Trophoblast cell (in vitro differentiated cells and primary cell): ENCODE results near the gene EXOC4.
A peak's percentile ranks its signal among the peaks of the same experiment; 100 is the strongest.

ENCODE experiments used
- DNase-seq, 2 donors: peaks; one replicate each; pipeline ENCODE4 v3.0.0-alpha.2; 2016
- H2AFZ ChIP-seq: 2 replicates; pipeline ENCODE4 v1.6.1; 2013; ENCODE audit warnings: low read length, moderate library complexity, mild to moderate bottlenecking; ENCODE audit not compliant: insufficient read depth, poor library complexity
- H2AK5ac ChIP-seq: 2 replicates; pipeline ENCODE4 v1.6.1; 2013; ENCODE audit warnings: mild to moderate bottlenecking, low read length
- H2BK120ac ChIP-seq: 2 replicates; pipeline ENCODE4 v1.6.1; 2013; ENCODE audit warnings: low read length, mild to moderate bottlenecking, moderate library complexity; ENCODE audit not compliant: insufficient read depth, poor library complexity
- H2BK12ac ChIP-seq: 2 replicates; pipeline ENCODE4 v1.6.1; 2013; ENCODE audit warnings: mild to moderate bottlenecking, low read length, moderate library complexity
- H2BK5ac ChIP-seq: 2 replicates; pipeline ENCODE4 v1.6.1; 2013; ENCODE audit warnings: low read length, low read depth, moderate library complexity, mild to moderate bottlenecking; ENCODE audit not compliant: poor library complexity
- H3K14ac ChIP-seq: 2 replicates; pipeline ENCODE4 v1.6.1; 2013; ENCODE audit warnings: mild to moderate bottlenecking, low read length
- H3K18ac ChIP-seq: 2 replicates; pipeline ENCODE4 v1.6.1; 2013; ENCODE audit warnings: mild to moderate bottlenecking, low read length
- H3K23ac ChIP-seq: 2 replicates; pipeline ENCODE4 v1.6.1; 2013; ENCODE audit warnings: low read length
- H3K27ac ChIP-seq: 2 replicates; pipeline ENCODE4 v1.5.1; 2013; ENCODE audit warnings: low read depth, mild to moderate bottlenecking, inconsistent platforms, low read length, moderate library complexity
- H3K27me3 ChIP-seq: 2 replicates; pipeline ENCODE4 v1.6.1; 2013; ENCODE audit warnings: inconsistent platforms, mild to moderate bottlenecking, low read length, moderate library complexity; ENCODE audit not compliant: insufficient read depth
- H3K36me3 ChIP-seq, 2 experiments: 1 replicate in 1 of 2; 2 replicates in 1 of 2; pipeline ENCODE4 v1.6.1; 2013; ENCODE audit warnings: low read length in 2 of 2, mild to moderate bottlenecking in 2 of 2, moderate library complexity in 1 of 2; ENCODE audit not compliant: insufficient read depth in 2 of 2, control insufficient read depth in 1 of 2
- H3K4ac ChIP-seq: 2 replicates; pipeline ENCODE4 v1.6.1; 2013; ENCODE audit warnings: low read depth, mild to moderate bottlenecking, low read length, moderate library complexity
- H3K4me1 ChIP-seq, 2 experiments: 1 replicate in 1 of 2; 2 replicates in 1 of 2; pipeline ENCODE4 v1.6.1; 2013; ENCODE audit warnings: low read length in 2 of 2, mild to moderate bottlenecking in 2 of 2, moderate library complexity in 1 of 2; ENCODE audit not compliant: insufficient read depth in 2 of 2, control insufficient read depth in 1 of 2
- H3K4me2 ChIP-seq: 2 replicates; pipeline ENCODE4 v1.6.1; 2013; ENCODE audit warnings: inconsistent platforms, mild to moderate bottlenecking, low read length, moderate library complexity
- H3K4me3 ChIP-seq: 2 replicates; pipeline ENCODE4 v1.5.1; 2013; ENCODE audit warnings: mild to moderate bottlenecking, low read depth, low read length, inconsistent platforms
- H3K79me1 ChIP-seq: one replicate; pipeline ENCODE4 v1.6.1; 2013; ENCODE audit warnings: low read length
- H3K79me2 ChIP-seq: 2 replicates; pipeline ENCODE4 v1.6.1; 2013; ENCODE audit warnings: low read length, mild to moderate bottlenecking; ENCODE audit not compliant: control insufficient read depth, insufficient read depth, poor library complexity
- H3K9ac ChIP-seq: 2 replicates; pipeline ENCODE4 v1.6.1; 2013; ENCODE audit warnings: mild to moderate bottlenecking, low read length
- H3K9me3 ChIP-seq: 2 replicates; pipeline ENCODE4 v1.6.1; 2013; ENCODE audit warnings: low read depth, mild to moderate bottlenecking, control low read depth, inconsistent platforms, low read length; ENCODE audit not compliant: insufficient read depth
- H4K12ac ChIP-seq: 2 replicates; pipeline ENCODE4 v1.6.1; 2013; ENCODE audit warnings: low read depth, mild to moderate bottlenecking, low read length, moderate library complexity
- H4K8ac ChIP-seq: 2 replicates; pipeline ENCODE4 v1.6.1; 2013; ENCODE audit warnings: low read depth, mild to moderate bottlenecking, low read length, moderate library complexity
- H4K91ac ChIP-seq: one replicate; pipeline ENCODE4 v1.6.1; 2013; ENCODE audit warnings: low read depth, mild to moderate bottlenecking, low read length, moderate library complexity
- WGBS: extraction: QIAGEN DNeasy Blood & Tissue Kit; methylation state at CpG from one replicate; pipeline ENCODE4 v1.1.7; 2013; ENCODE audit warnings: missing lambda C conversion rate; ENCODE audit not compliant: insufficient read length, insufficient coverage; ENCODE audit errors: extremely low coverage; 5-methylcytosine and 5-hydroxymethylcytosine counted together

The EXOC4 gene

DNA sequence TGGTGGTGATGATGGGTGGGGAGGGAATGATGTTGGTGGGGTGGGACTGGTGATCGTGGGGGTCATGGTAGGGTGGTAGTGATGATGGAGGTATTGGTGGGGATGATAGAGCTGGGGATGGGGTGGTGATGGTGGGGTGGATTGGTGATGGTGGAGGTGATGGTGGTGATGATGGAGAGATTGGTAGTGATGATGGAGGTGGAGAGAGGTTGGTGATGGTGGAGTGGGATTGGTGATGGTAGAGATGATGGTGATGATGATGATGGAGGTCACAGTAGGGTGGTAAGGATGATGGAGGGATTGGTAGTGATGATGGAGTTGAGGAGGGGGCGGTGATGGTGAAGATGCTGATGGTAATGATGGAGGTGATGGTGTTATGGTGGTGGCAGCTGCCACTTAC lies 155.3 kb downstream of the EXOC4 start:
- Histone ChIP-seq H3K4me1 (no peaks in the 10 kb centered on the region), H3K14ac (no peak overlapping the region), H3K27me3 (no peaks in the 10 kb centered on the region), H3K27ac (no peak overlapping the region), H4K91ac (no peak overlapping the region), H2AFZ (no peak overlapping the region), H3K4ac (no peak overlapping the region), H4K8ac (no peak overlapping the region), H3K36me3 (no peaks in the 10 kb centered on the region), H2BK5ac (no peak overlapping the region), H2AK5ac (no peak overlapping the region), H3K9ac (no peak overlapping the region), H3K18ac (no peak overlapping the region), H3K79me2 (no peaks in the 10 kb centered on the region), H3K9me3 (no peaks in the 10 kb centered on the region), H3K79me1 (no peaks in the 10 kb centered on the region), H2BK12ac (no peak overlapping the region), H3K4me3 (no peak overlapping the region), H4K12ac (no peak overlapping the region), H3K23ac (no peak overlapping the region), H2BK120ac (no peak overlapping the region), H3K4me2 (no peak overlapping the region)
- WGBS = no CpG with 5 or more reads among the region's 2 CpGs
- DNase-seq = no peak

DNA sequence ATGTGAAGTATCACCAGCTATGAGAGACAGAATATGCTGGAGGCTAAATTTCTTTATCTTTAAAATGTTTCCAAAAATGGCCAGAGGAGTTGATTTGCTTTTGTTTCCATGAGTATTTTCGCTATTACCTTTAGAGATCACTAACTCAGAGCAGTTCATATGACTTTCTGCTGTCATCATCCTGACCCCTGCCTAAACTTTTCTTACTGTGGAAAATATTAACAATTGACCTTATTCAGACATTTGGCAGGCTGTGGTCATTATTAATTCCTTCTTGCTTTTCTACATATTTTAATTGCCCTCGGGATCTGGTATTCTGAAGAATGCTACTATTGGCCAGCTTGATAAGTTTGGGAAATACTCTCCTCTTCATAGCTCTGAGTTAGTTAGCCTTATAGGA lies 156.5 kb downstream of the EXOC4 start:
- no CpG with 5 or more reads among the region's 2 CpGs for WGBS
- H2AFZ ChIP-seq = no peak overlapping the region
- no peak overlapping the region for H3K4me2 ChIP-seq
- H3K36me3 ChIP-seq = no peaks in the 10 kb centered on the region
- no peak overlapping the region for H2BK12ac ChIP-seq
- no peaks in the 10 kb centered on the region for H3K79me1 ChIP-seq
- H3K79me2 ChIP-seq = no peaks in the 10 kb centered on the region
- DNase-seq = no peak
- no peak overlapping the region for H2BK120ac ChIP-seq
- H3K4ac ChIP-seq = no peak overlapping the region
- no peak overlapping the region for H3K27ac ChIP-seq
- no peaks in the 10 kb centered on the region for H3K27me3 ChIP-seq
- no peak overlapping the region for H3K14ac ChIP-seq
- H2BK5ac ChIP-seq = no peak overlapping the region
- H2AK5ac ChIP-seq = no peak overlapping the region
- H3K4me3 ChIP-seq = no peak overlapping the region
- no peak overlapping the region for H3K18ac ChIP-seq
- H3K23ac ChIP-seq = no peak overlapping the region
- no peak overlapping the region for H4K8ac ChIP-seq
- no peak overlapping the region for H3K9ac ChIP-seq
- H3K9me3 ChIP-seq = no peaks in the 10 kb centered on the region
- H4K91ac ChIP-seq = no peak overlapping the region
- no peaks in the 10 kb centered on the region for H3K4me1 ChIP-seq
- H4K12ac ChIP-seq = no peak overlapping the region

DNA sequence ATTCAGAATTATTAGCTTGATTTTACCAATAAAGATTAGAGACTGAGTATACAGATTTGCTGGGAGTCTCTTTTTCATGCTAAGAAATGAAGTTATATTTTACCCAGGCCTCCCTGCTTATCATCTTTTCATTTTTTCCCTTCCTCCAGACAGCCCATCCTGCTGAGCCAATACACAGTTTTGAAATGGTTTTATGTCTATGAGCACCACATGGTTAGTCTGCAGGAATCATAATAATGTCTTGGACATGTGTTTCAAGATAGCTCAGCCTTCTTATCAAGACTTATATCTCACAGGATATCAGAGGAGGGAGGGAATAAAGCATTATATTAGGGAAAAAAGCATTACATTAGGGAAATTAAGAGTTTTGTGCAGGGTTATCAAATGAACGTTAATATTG lies 157.1 kb downstream of the EXOC4 start:
- Histone ChIP-seq H2AK5ac (no peak overlapping the region), H4K8ac (no peak overlapping the region), H2AFZ (no peak overlapping the region), H2BK12ac (no peak overlapping the region), H3K23ac (no peak overlapping the region), H3K9ac (no peak overlapping the region), H3K27me3 (no peaks in the 10 kb centered on the region), H4K12ac (no peak overlapping the region), H3K4ac (no peak overlapping the region), H3K14ac (no peak overlapping the region), H3K9me3 (no peaks in the 10 kb centered on the region), H3K18ac (no peak overlapping the region), H3K79me2 (no peaks in the 10 kb centered on the region), H2BK120ac (no peak overlapping the region), H3K79me1 (no peaks in the 10 kb centered on the region), H3K4me2 (no peak overlapping the region), H3K27ac (no peak overlapping the region), H2BK5ac (no peak overlapping the region), H4K91ac (no peak overlapping the region), H3K4me3 (no peak overlapping the region), H3K4me1 (no peaks in the 10 kb centered on the region), H3K36me3 (no peaks in the 10 kb centered on the region)
- no peak for DNase-seq
- WGBS = no CpG with 5 or more reads among the region's 1 CpG

DNA sequence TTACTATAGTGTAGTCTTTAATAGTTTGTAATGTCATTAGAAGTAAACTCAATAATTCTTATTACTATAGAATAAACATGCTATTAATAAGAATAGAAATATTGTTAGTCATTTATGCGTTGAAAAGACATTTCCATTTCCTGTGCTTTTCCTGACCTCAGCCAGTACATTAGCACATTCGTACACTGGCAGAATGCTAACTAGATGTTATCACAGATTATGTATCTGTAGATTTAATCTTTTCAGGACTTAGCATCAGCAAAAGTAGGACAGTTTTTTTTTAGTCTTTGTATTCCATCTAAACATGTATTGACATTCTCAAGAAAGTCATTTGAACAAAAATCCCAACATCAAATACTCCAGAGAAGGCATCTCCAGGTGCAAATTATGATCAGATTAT lies 158.5 kb downstream of the EXOC4 start:
- no peaks in the 10 kb centered on the region for H3K27me3 ChIP-seq
- no peaks in the 10 kb centered on the region for H3K36me3 ChIP-seq
- no peaks in the 10 kb centered on the region for H3K79me2 ChIP-seq
- no peak overlapping the region for H2AK5ac ChIP-seq
- H4K8ac ChIP-seq = no peak overlapping the region
- H3K4me1 ChIP-seq = no peaks in the 10 kb centered on the region
- H3K9me3 ChIP-seq = no peaks in the 10 kb centered on the region
- no peak overlapping the region for H3K14ac ChIP-seq
- no peak overlapping the region for H3K4ac ChIP-seq
- no CpG with 5 or more reads among the region's 2 CpGs for WGBS
- no peak overlapping the region for H3K23ac ChIP-seq
- no peak overlapping the region for H3K4me3 ChIP-seq
- no peak overlapping the region for H3K4me2 ChIP-seq
- H4K91ac ChIP-seq = no peak overlapping the region
- no peak overlapping the region for H2BK5ac ChIP-seq
- peak in 1 of 2 donors; percentile 63 for DNase-seq
- no peaks in the 10 kb centered on the region for H3K79me1 ChIP-seq
- H3K18ac ChIP-seq = no peak overlapping the region
- no peak overlapping the region for H2AFZ ChIP-seq
- H2BK120ac ChIP-seq = no peak overlapping the region
- H2BK12ac ChIP-seq = no peak overlapping the region
- H3K9ac ChIP-seq = no peak overlapping the region
- H3K27ac ChIP-seq = no peak overlapping the region
- H4K12ac ChIP-seq = no peak overlapping the region
